Endothelial cell of umbilical vein (primary cell): Measurements from ENCODE around the gene FGF3. TPM values are rescaled to one million over a fixed set of nuclear protein-coding genes. Genes with fewer than 3 reads are reported as not detected.

ENCODE experiments used
- BruUV-seq: library from RNA; stranded (reverse); fragments of 400-500 nt; replicated peaks from 2 replicates; lab custom pipeline; 2021; lab: Mats Ljungman, UMichigan
- CTCF ChIA-PET: fragments of 300-600, 350-600 bp; sonication (Branson Sonifier 250); formaldehyde crosslinking; loops from one replicate; lab custom pipeline; 2021; ENCODE audit warnings: antibody characterized with exemption, inconsistent platforms; lab: Charles Lee
- POLR2A ChIA-PET: fragments of 300-600, 350-600 bp; sonication (Branson Sonifier 250); formaldehyde crosslinking; loops from one replicate; lab custom pipeline; 2021; ENCODE audit warnings: antibody characterized with exemption, inconsistent platforms; lab: Charles Lee
- DNase-seq: peaks from one replicate; pipeline ENCODE4 v3.0.0-alpha.2; 2011; ENCODE audit warnings: low read depth, low spot score
- FAIRE-seq: peaks from 2 replicates; lab custom pipeline; 2011; peaks lifted over from hg19 to GRCh38; lab: Jason Lieb, UNC
- H2AFZ ChIP-seq: 2 replicates; pipeline ENCODE4 v1.6.0; 2012; ENCODE audit warnings: low read depth, low read length, control low read depth, inconsistent platforms
- H3K27ac ChIP-seq: 2 replicates; pipeline ENCODE4 v1.5.1; 2011; ENCODE audit warnings: low read depth, mild to moderate bottlenecking, control low read depth, low read length, moderate library complexity; ENCODE audit not compliant: insufficient read depth
- H3K27me3 ChIP-seq, 2 experiments: 2 replicates each; pipeline versions ENCODE4 v1.6.0 to v1.6.1; 2011; ENCODE audit warnings: low read length in 2 of 2, mixed read lengths in 1 of 2; ENCODE audit not compliant: control insufficient read depth in 2 of 2, insufficient read depth in 2 of 2
- H3K36me3 ChIP-seq, 2 experiments: 2 replicates in 1 of 2; 3 replicates in 1 of 2; pipeline ENCODE4 v1.5.1; 2011; ENCODE audit warnings: low read length in 2 of 2, mild to moderate bottlenecking in 1 of 2, moderate library complexity in 1 of 2; ENCODE audit not compliant: control insufficient read depth in 2 of 2, insufficient read depth in 2 of 2; ENCODE audit errors: extremely low read depth in 1 of 2
- H3K4me1 ChIP-seq: 3 replicates; pipeline ENCODE4 v1.5.1; 2011; ENCODE audit warnings: mild to moderate bottlenecking, low read length; ENCODE audit not compliant: control insufficient read depth, insufficient read depth; ENCODE audit errors: extremely low read depth
- H3K4me2 ChIP-seq: 2 replicates; pipeline ENCODE4 v1.6.1; 2011; ENCODE audit warnings: low read length, control low read depth, mixed read lengths; ENCODE audit not compliant: insufficient read depth
- H3K4me3 ChIP-seq, 3 experiments: fragments of 200-600 bp in 1 of 3; sonication (generic), shearing (Covaris generic) in 1 of 3; replicated peaks in 1 of 3; 2 replicates each; pipeline ENCODE4 v1.5.1; 2011 to 2016; ENCODE audit warnings: control low read depth in 3 of 3, low read length in 3 of 3, mild to moderate bottlenecking in 2 of 3, inconsistent platforms in 1 of 3, low read depth in 1 of 3, moderate library complexity in 1 of 3; ENCODE audit not compliant: insufficient read depth in 1 of 3
- H3K79me2 ChIP-seq: 2 replicates; pipeline ENCODE4 v1.6.0; 2012; ENCODE audit warnings: low read length, inconsistent platforms; ENCODE audit not compliant: control insufficient read depth, insufficient read depth
- H3K9ac ChIP-seq: replicated peaks from 2 replicates; pipeline ENCODE3; 2011; ENCODE audit warnings: low read length, control low read depth; ENCODE audit not compliant: insufficient read depth; ENCODE audit errors: extremely low read depth
- H3K9me1 ChIP-seq: replicated peaks from 3 replicates; pipeline ENCODE4 v1.6.0; 2011; ENCODE audit warnings: mild to moderate bottlenecking, low read length; ENCODE audit not compliant: control insufficient read depth, insufficient read depth; ENCODE audit errors: extremely low read depth
- H3K9me3 ChIP-seq: replicated peaks from 2 replicates; pipeline ENCODE4 v1.5.1; 2012; ENCODE audit warnings: low read length, inconsistent platforms; ENCODE audit not compliant: control insufficient read depth, insufficient read depth
- H4K20me1 ChIP-seq: replicated peaks from 2 replicates; pipeline ENCODE3; 2011; ENCODE audit warnings: mild to moderate bottlenecking, low read length; ENCODE audit not compliant: control insufficient read depth, insufficient read depth; ENCODE audit errors: extremely low read depth
- CTCF ChIP-seq, 2 donors: IDR thresholded peaks; 1 replicate in 1 of 2; 2 replicates in 1 of 2; pipeline ENCODE4 v1.5.1; 2011; ENCODE audit warnings: low read length in 2 of 2, mild to moderate bottlenecking in 2 of 2, moderate library complexity in 2 of 2, control low read depth in 1 of 2, inconsistent platforms in 1 of 2, low read depth in 1 of 2; ENCODE audit not compliant: insufficient read depth in 1 of 2; ENCODE audit errors: extremely low read depth in 1 of 2
- EZH2 ChIP-seq: IDR thresholded peaks from 2 replicates; pipeline ENCODE4 v1.6.1; 2012; ENCODE audit warnings: borderline replicate concordance, low read depth, mild to moderate bottlenecking, moderate library complexity, low read length, inconsistent platforms; ENCODE audit not compliant: severe bottlenecking
- FOS ChIP-seq: IDR thresholded peaks from 2 replicates; pipeline ENCODE4 v1.6.1; 2011; ENCODE audit warnings: mild to moderate bottlenecking, low read length, moderate library complexity, borderline replicate concordance; ENCODE audit not compliant: insufficient read depth
- GATA2 ChIP-seq: IDR thresholded peaks from 2 replicates; pipeline ENCODE4 v1.7.0; 2011; ENCODE audit warnings: low read depth, mild to moderate bottlenecking, moderate library complexity, mixed read lengths, low read length; ENCODE audit not compliant: insufficient read length, insufficient read depth
- JUN ChIP-seq: IDR thresholded peaks from 2 replicates; pipeline ENCODE4 v1.6.1; 2011; ENCODE audit warnings: borderline replicate concordance, low read depth; ENCODE audit not compliant: insufficient read length, insufficient read depth
- MYC ChIP-seq: IDR thresholded peaks from one replicate; pipeline ENCODE4 v1.6.1; 2011; ENCODE audit warnings: mild to moderate bottlenecking, low read depth, low read length
- POLR2A ChIP-seq: IDR thresholded peaks from 2 replicates; pipeline ENCODE4 v1.6.1; 2012; ENCODE audit warnings: low read depth, mild to moderate bottlenecking, control low read depth, low read length
- POLR2AphosphoS5 ChIP-seq: IDR thresholded peaks from 2 replicates; pipeline ENCODE4 v1.6.1; 2012; ENCODE audit warnings: low read depth, mild to moderate bottlenecking, control low read depth, low read length, moderate library complexity; ENCODE audit not compliant: insufficient read depth
- dilution Hi-C: fragments of 300-500 bp; cut with MboI; formaldehyde crosslinking; loops from one replicate; pipeline ENCODE4 v1.15.0; 2019; ENCODE audit warnings: low sequenced_read_pairs; ENCODE audit not compliant: extremely low pct_ligation_motif_present
- intact Hi-C: fragments of 100-400 bp; cut with micrococcal nuclease; formaldehyde crosslinking; loops from one replicate; pipeline ENCODE4 v1.10.0; 2022
- polyA plus RNA-seq, 4 experiments: library from polyadenylated mRNA; depleted of rRNA in 3 of 4; stranded (reverse) in 3 of 4; unstranded in 1 of 4; fragments of >200 nt; gene quantifications; 2 replicates each; pipeline versions ENCODE4 v1.2.1 to v1.2.3, GENCODE V29; 2011 to 2012; ENCODE audit warnings: missing spikeins in 1 of 4
- total RNA-seq: library from RNA; stranded (reverse); gene quantifications from 2 replicates; pipeline ENCODE4 v1.2.3, GENCODE V29; 2021
- TF ChIP-seq, protein P1 (sequence below): IDR thresholded peaks from 2 replicates; pipeline ENCODE4 v1.6.1; 2011; ENCODE audit not compliant: insufficient read depth, insufficient read length

The FGF3 gene
- total and polyA plus RNA-seq, 2 donors (not counting 3 experiments of a cell fraction or from before 2014, with no cell fraction given): not detected

- Histone ChIP-seq H3K27ac (no peak overlapping the region), H3K9me3 (no peaks in the 10 kb centered on the region), H3K79me2 (no peaks in the 10 kb centered on the region), H3K4me3 (no peak overlapping the region), H2AFZ (no peak overlapping the region), H3K4me1 (no peaks in the 10 kb centered on the region), H3K36me3 (no peaks in the 10 kb centered on the region), H4K20me1 (no peaks in the 10 kb centered on the region), H3K4me2 (no peak overlapping the region), H3K9me1 (no peaks in the 10 kb centered on the region), H3K9ac (no peak overlapping the region), H3K27me3 (peaks cover 19 to 23% of the 10 kb centered on the region in 2 experiments)
- POLR2A ChIA-PET: no interaction called here
- intact Hi-C loops: no loop called here
- dilution Hi-C loops: no loop called here
- no peak for TF ChIP-seq FOS
- TF ChIP-seq, protein P1, sequence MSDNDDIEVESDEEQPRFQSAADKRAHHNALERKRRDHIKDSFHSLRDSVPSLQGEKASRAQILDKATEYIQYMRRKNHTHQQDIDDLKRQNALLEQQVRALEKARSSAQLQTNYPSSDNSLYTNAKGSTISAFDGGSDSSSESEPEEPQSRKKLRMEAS: no peak
- FAIRE-seq: no peak
- CTCF ChIA-PET: no interaction called here
- BruUV-seq: no TSS peak
- DNase-seq: no peak
Measured at GRCh38 chr11:69865707-69866106, 46.5 kb upstream of the FGF3 start.

GRCh38 chr11:69864686-69865661, 45.8 kb upstream of the FGF3 start:
- TF ChIP-seq JUN (no peak), POLR2A (no peak), EZH2 (no peak), MYC (no peak), CTCF (IDR thresholded peaks at IDR 0.05; ENCODE audit: extremely low read depth in 1 of 2, insufficient read depth in 1 of 2, low read depth in 1 of 2, low read length in 2 of 2) (no peak), GATA2 (no peak), FOS (no peak), POLR2AphosphoS5 (no peak)
- TF ChIP-seq, protein P1: no peak
- H3K9me1 ChIP-seq: no peaks in the 10 kb centered on the region
- H3K27me3 ChIP-seq: peaks cover 19 to 23% of the 10 kb centered on the region in 2 experiments
- no peak overlapping the region for H3K4me2 ChIP-seq
- FAIRE-seq (no peak), DNase-seq (no peak)
- H2AFZ ChIP-seq: no peak overlapping the region
- H3K79me2 ChIP-seq: no peaks in the 10 kb centered on the region
- intact Hi-C loops: no loop called here
- no peak overlapping the region for H3K9ac ChIP-seq
- H3K4me1 ChIP-seq: no peaks in the 10 kb centered on the region
- dilution Hi-C loops: no loop called here
- no TSS peak for BruUV-seq
- CTCF ChIA-PET: no interaction called here
- no peak overlapping the region for H3K4me3 ChIP-seq
- POLR2A ChIA-PET: no interaction called here
- H4K20me1 ChIP-seq: no peaks in the 10 kb centered on the region
- no peaks in the 10 kb centered on the region for H3K9me3 ChIP-seq
- H3K36me3 ChIP-seq: no peaks in the 10 kb centered on the region
- H3K27ac ChIP-seq: no peak overlapping the region
